Bronchial epithelial cell (primary cell): ENCODE measurements around the gene SLC25A28. TPM values are rescaled to one million over a fixed set of nuclear protein-coding genes. Genes with fewer than 3 reads are reported as not detected.

ENCODE experiments used
- DNase-seq: peaks from one replicate; pipeline ENCODE4 v3.0.0-alpha.2; 2010; ENCODE audit warnings: low read depth
- FAIRE-seq: peaks from 2 replicates; lab custom pipeline; 2011; peaks lifted over from hg19 to GRCh38; lab: Jason Lieb, UNC
- H3K27me3 ChIP-seq: 2 replicates; pipeline ENCODE4 v1.5.1; 2011; ENCODE audit warnings: low read length; ENCODE audit not compliant: control insufficient read depth, insufficient read depth
- H3K36me3 ChIP-seq: 2 replicates; pipeline ENCODE4 v1.5.1; 2011; ENCODE audit warnings: low read length; ENCODE audit not compliant: control insufficient read depth, insufficient read depth
- H3K4me3 ChIP-seq: 2 replicates; pipeline ENCODE4 v1.5.1; 2011; ENCODE audit warnings: mild to moderate bottlenecking, low read depth, low read length, control low read depth
- CTCF ChIP-seq: IDR thresholded peaks from 2 replicates; pipeline ENCODE4 v1.5.1; 2011; ENCODE audit warnings: mild to moderate bottlenecking, moderate library complexity, low read length, control low read depth, inconsistent platforms; ENCODE audit not compliant: insufficient read depth, severe bottlenecking
- total RNA-seq: library from RNA; depleted of rRNA; stranded (reverse); fragments of >200 nt; gene quantifications from 2 replicates; pipeline ENCODE4 v1.2.1, GENCODE V29; 2014

The SLC25A28 gene
- total RNA-seq, 1 donor from 2014 or later: 17.4 TPM

- Histone ChIP-seq H3K4me3 (peak overlapping the region; percentile 60), H3K27me3 (no peaks in the 10 kb centered on the region), H3K36me3 (peaks cover 1% of the 10 kb centered on the region)
- TF ChIP-seq CTCF: no peak
- DNase-seq (no peak), FAIRE-seq (no peak)
These were observed 39.7 kb upstream of the SLC25A28 start for GRCh38 chr10:99659868-99660366.

GRCh38 chr10:99659031-99659867, 39.0 kb upstream of the SLC25A28 start, which contains the start of gene ENTPD7:
ENTPD7 (plus strand) TSS chr10:99659509; CDS start chr10:99659957, 448 bp downstream.
- FAIRE-seq: no peak
- peak; percentile 36 for TF ChIP-seq CTCF
- no peaks in the 10 kb centered on the region for H3K36me3 ChIP-seq
- peak; percentile 95 for DNase-seq
- no peaks in the 10 kb centered on the region for H3K27me3 ChIP-seq
- peak within 1 kb of the TSS; percentile 60 for H3K4me3 ChIP-seq

- Histone ChIP-seq H3K36me3 (no peaks in the 10 kb centered on the region), H3K4me3 (peak overlapping the region; percentile 60), H3K27me3 (no peaks in the 10 kb centered on the region)
- no peak for TF ChIP-seq CTCF
- DNase-seq (peak; percentile 76), FAIRE-seq (no peak)
These were observed 38.4 kb upstream of the SLC25A28 start for GRCh38 chr10:99658622-99659030.

GRCh38 chr10:99656199-99657064, 36.2 kb upstream of the SLC25A28 start:
- TF ChIP-seq CTCF: no peak
- H3K27me3 ChIP-seq: no peaks in the 10 kb centered on the region
- H3K36me3 ChIP-seq: no peaks in the 10 kb centered on the region
- H3K4me3 ChIP-seq: no peak overlapping the region
- FAIRE-seq: no peak
- DNase-seq: peak; percentile 97

- no peaks in the 10 kb centered on the region for H3K36me3 ChIP-seq
- FAIRE-seq: no peak
- no peak overlapping the region for H3K4me3 ChIP-seq
- TF ChIP-seq CTCF: no peak
- peak; percentile 99 for DNase-seq
- H3K27me3 ChIP-seq: no peaks in the 10 kb centered on the region
These were observed 34.3 kb upstream of the SLC25A28 start for GRCh38 chr10:99654390-99655175.
